HG03571 (cell line): ENCODE measurements around the gene ATRNL1.

ENCODE experiments used
- ATAC-seq: cut with Tn5 transposase; IDR thresholded peaks from one replicate; pipeline ENCODE4 v1.9.1; 2021; ENCODE audit not compliant: unreplicated experiment

The ATRNL1 gene

GRCh38 chr10:115974816-115975430, 881.8 kb downstream of the ATRNL1 start:
- ATAC-seq = no peak

GRCh38 chr10:115975506-115975905, 882.3 kb downstream of the ATRNL1 start:
- no peak for ATAC-seq

GRCh38 chr10:115976342-115976741, 883.2 kb downstream of the ATRNL1 start:
- ATAC-seq = no peak

GRCh38 chr10:115977855-115978254, 884.7 kb downstream of the ATRNL1 start:
- no peak for ATAC-seq

GRCh38 chr10:115979576-115979975, 886.4 kb downstream of the ATRNL1 start:
- no peak for ATAC-seq

GRCh38 chr10:115980470-115980869, 887.3 kb downstream of the ATRNL1 start:
- no peak for ATAC-seq

GRCh38 chr10:115981081-115981480, 887.9 kb downstream of the ATRNL1 start:
- ATAC-seq = no peak

- ATAC-seq = no peak
Measured at GRCh38 chr10:115982076-115982475, 888.9 kb downstream of the ATRNL1 start.

- ATAC-seq = no peak
Measured at GRCh38 chr10:115982526-115982925, 889.4 kb downstream of the ATRNL1 start.

- no peak for ATAC-seq
Measured at GRCh38 chr10:115985786-115986185, 892.6 kb downstream of the ATRNL1 start.

- no peak for ATAC-seq
Measured at GRCh38 chr10:115988380-115988779, 895.2 kb downstream of the ATRNL1 start.

GRCh38 chr10:115989621-115990020, 896.5 kb downstream of the ATRNL1 start:
- ATAC-seq = no peak

- ATAC-seq = no peak
Measured at GRCh38 chr10:115992236-115992986, 899.2 kb downstream of the ATRNL1 start.

GRCh38 chr10:115996031-115996430, 902.9 kb downstream of the ATRNL1 start:
- no peak for ATAC-seq

- ATAC-seq = no peak
Measured at GRCh38 chr10:115998301-115998700, 905.1 kb downstream of the ATRNL1 start.
